Naive thymus-derived CD4-positive, alpha-beta T cell (primary cell): ENCODE data around the gene FAM174A. TPM values are rescaled to one million over a fixed set of nuclear protein-coding genes. Genes with fewer than 3 reads are reported as not detected.

Source experiments
- ATAC-seq: fragments of 150-1000 bp; cut with Tn5 transposase; 2 replicates; pipeline ENCODE4 v1.10.0; 2021; ENCODE audit warnings: mild to moderate bottlenecking, moderate library complexity
- CTCF ChIA-PET: fragments of 350-600 bp; sonication (Branson Sonifier 250); formaldehyde crosslinking; loops from one replicate; lab custom pipeline; 2021; ENCODE audit warnings: antibody characterized with exemption; lab: Charles Lee
- POLR2A ChIA-PET: fragments of 350-600 bp; sonication (Branson Sonifier 250); formaldehyde crosslinking; loops from one replicate; lab custom pipeline; 2021; ENCODE audit warnings: antibody characterized with exemption, inconsistent platforms; lab: Charles Lee
- DNase-seq, 9 donors: peaks; one replicate each; pipeline versions ENCODE4 v3.0.0 to v3.0.0-alpha.2; 2020 to 2022; ENCODE audit warnings: mixed read lengths in 1 of 9
- H3K27ac ChIP-seq: one replicate; pipeline ENCODE4 v1.7.0; 2013; ENCODE audit warnings: mild to moderate bottlenecking, low read depth, low read length, moderate library complexity
- H3K27me3 ChIP-seq, 2 donors: one replicate each; pipeline ENCODE4 v1.7.0; 2013; ENCODE audit warnings: low read length in 2 of 2, mild to moderate bottlenecking in 2 of 2, moderate library complexity in 2 of 2; ENCODE audit not compliant: control insufficient read depth in 2 of 2, insufficient read depth in 2 of 2
- H3K36me3 ChIP-seq, 3 experiments: 1 replicate in 2 of 3; 2 replicates in 1 of 3; pipeline ENCODE4 v1.7.0; 2013; ENCODE audit warnings: low read length in 3 of 3, mild to moderate bottlenecking in 3 of 3, moderate library complexity in 1 of 3; ENCODE audit not compliant: insufficient read depth in 3 of 3, control insufficient read depth in 2 of 3
- H3K4me1 ChIP-seq, 2 donors: one replicate each; pipeline ENCODE4 v1.7.0; 2013; ENCODE audit warnings: low read length in 2 of 2, mild to moderate bottlenecking in 2 of 2, moderate library complexity in 1 of 2; ENCODE audit not compliant: control insufficient read depth in 2 of 2, insufficient read depth in 2 of 2
- H3K4me3 ChIP-seq: 2 replicates; pipeline ENCODE4 v1.7.0; 2013; ENCODE audit warnings: mild to moderate bottlenecking, low read length
- H3K9me3 ChIP-seq, 3 experiments: 1 replicate in 2 of 3; 2 replicates in 1 of 3; pipeline ENCODE4 v1.7.0; 2013; ENCODE audit warnings: low read length in 3 of 3; ENCODE audit not compliant: control insufficient read depth in 2 of 3
- H3K27ac Mint-ChIP-seq, 9 donors: one replicate each; pipeline ENCODE4 v1.8.0; 2020 to 2022; ENCODE audit warnings: mixed read lengths in 9 of 9, mild to moderate bottlenecking in 8 of 9, moderate library complexity in 5 of 9, inconsistent platforms in 2 of 9
- H3K27me3 Mint-ChIP-seq, 5 donors: one replicate each; pipeline ENCODE4 v1.8.0; 2021 to 2022; ENCODE audit warnings: mixed read lengths in 5 of 5, mild to moderate bottlenecking in 1 of 5
- H3K36me3 Mint-ChIP-seq, 5 donors: one replicate each; pipeline ENCODE4 v1.8.0; 2020 to 2022; ENCODE audit warnings: mixed read lengths in 5 of 5, mild to moderate bottlenecking in 3 of 5, inconsistent platforms in 1 of 5
- H3K4me1 Mint-ChIP-seq, 7 donors: one replicate each; pipeline ENCODE4 v1.8.0; 2020 to 2022; ENCODE audit warnings: mixed read lengths in 7 of 7, mild to moderate bottlenecking in 3 of 7, inconsistent platforms in 1 of 7
- H3K4me3 Mint-ChIP-seq, 10 donors: one replicate each; pipeline ENCODE4 v1.8.0; 2020 to 2022; ENCODE audit warnings: mild to moderate bottlenecking in 10 of 10, mixed read lengths in 10 of 10, moderate library complexity in 6 of 10, inconsistent platforms in 2 of 10
- H3K9me3 Mint-ChIP-seq, 11 donors: one replicate each; pipeline ENCODE4 v1.8.0; 2020 to 2022; ENCODE audit warnings: mixed read lengths in 11 of 11, mild to moderate bottlenecking in 4 of 11, inconsistent platforms in 1 of 11, moderate library complexity in 1 of 11
- intact Hi-C, 2 donors: fragments of 100-400 bp; cut with micrococcal nuclease; formaldehyde crosslinking; loops; one replicate each; pipeline ENCODE4 v1.15.1; 2023
- polyA plus RNA-seq, 2 donors: library from polyadenylated mRNA; unstranded; fragments of 300-500 nt; fragmentation: Illumina TruSeq; gene quantifications; one replicate each; pipeline ENCODE4 v1.2.3, GENCODE V29; 2021
- total RNA-seq, 6 experiments: library from RNA in 5 of 6; stranded (reverse) in 5 of 6; gene quantifications; 1 replicate in 5 of 6; 2 replicates in 1 of 6; pipeline ENCODE4 v1.2.3 and lab custom pipeline; 2021 to 2026

FAM174A gene
- total and polyA plus RNA-seq, 7 experiments from 2014 or later = 3.2 to 10.7 (median 5.6) TPM

DNA sequence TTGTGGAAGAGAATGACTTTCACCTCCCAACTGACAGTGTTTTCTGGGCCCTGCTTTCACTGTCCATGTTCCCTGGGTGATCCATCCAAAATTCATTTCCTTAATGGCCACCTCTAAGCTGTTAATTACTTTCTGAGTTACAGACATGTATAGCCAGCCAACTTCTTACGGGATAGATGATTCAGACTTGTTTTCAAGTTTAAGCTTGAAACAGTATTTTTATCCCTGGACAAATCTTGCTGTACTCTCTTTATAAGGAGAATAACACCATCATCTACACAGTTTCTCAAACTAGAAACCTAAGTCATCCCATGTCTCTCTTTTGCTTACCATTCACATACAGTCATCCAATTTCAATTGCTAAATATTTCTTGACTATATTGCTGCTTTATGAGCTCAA lies 6.9 kb downstream of the FAM174A start:
- H3K9me3 ChIP-seq = no peaks in the 10 kb centered on the region
- H3K27me3 ChIP-seq = no peaks in the 10 kb centered on the region
- no peak for DNase-seq
- POLR2A ChIA-PET = no interaction called here
- Mint-ChIP-seq H3K36me3 (peaks cover 0 to 9% (median 0%) of the 10 kb centered on the region in 5 donors), H3K4me3 (no peak overlapping the region), H3K4me1 (peaks cover 8 to 35% (median 22%) of the 10 kb centered on the region in 7 donors), H3K27ac (no peak overlapping the region), H3K9me3 (peaks cover 0 to 3% (median 0%) of the 10 kb centered on the region in 11 donors), H3K27me3 (no peaks in the 10 kb centered on the region)
- CTCF ChIA-PET = no interaction called here
- H3K27ac ChIP-seq = no peak overlapping the region
- peaks cover 0 to 4% of the 10 kb centered on the region in 2 donors for H3K4me1 ChIP-seq
- H3K36me3 ChIP-seq = no peaks in the 10 kb centered on the region
- no peak overlapping the region for H3K4me3 ChIP-seq
- ATAC-seq = no peak
- intact Hi-C loops = no loop called here

DNA sequence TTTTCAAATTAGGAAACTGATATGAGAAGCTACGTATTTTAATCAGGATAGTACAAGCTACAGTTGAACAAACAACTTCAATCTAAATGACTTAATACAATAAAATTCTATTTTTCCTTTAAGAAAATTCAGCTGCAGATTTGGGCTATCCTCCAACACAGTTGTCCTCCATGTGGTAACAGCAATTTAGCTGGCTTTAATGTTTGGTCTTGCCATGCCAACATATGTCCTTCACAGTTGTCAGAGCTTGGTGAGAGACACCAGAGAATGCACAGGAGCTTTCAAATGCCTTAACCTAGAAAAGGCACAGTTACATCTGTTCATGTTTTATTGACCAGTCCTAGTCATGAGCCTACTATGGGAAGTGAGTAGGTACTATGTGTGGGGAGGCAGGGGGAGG lies 10.8 kb downstream of the FAM174A start:
- Histone ChIP-seq H3K4me3 (no peak overlapping the region), H3K36me3 (no peaks in the 10 kb centered on the region), H3K27me3 (no peaks in the 10 kb centered on the region), H3K27ac (no peak overlapping the region), H3K4me1 (no peaks in the 10 kb centered on the region), H3K9me3 (no peaks in the 10 kb centered on the region)
- intact Hi-C loops = no loop called here
- H3K27ac Mint-ChIP-seq = no peak overlapping the region
- no peak for DNase-seq
- peaks cover 0 to 13% (median 0%) of the 10 kb centered on the region in 5 donors for H3K36me3 Mint-ChIP-seq
- no peak overlapping the region for H3K4me3 Mint-ChIP-seq
- POLR2A ChIA-PET = no interaction called here
- no peaks in the 10 kb centered on the region for H3K27me3 Mint-ChIP-seq
- ATAC-seq = no peak
- H3K4me1 Mint-ChIP-seq = peaks cover 5 to 28% (median 23%) of the 10 kb centered on the region in 7 donors
- peaks cover 0 to 3% (median 0%) of the 10 kb centered on the region in 11 donors for H3K9me3 Mint-ChIP-seq
- CTCF ChIA-PET = no interaction called here

- CTCF ChIA-PET = no interaction called here
- no peak for ATAC-seq
- no peaks in the 10 kb centered on the region for H3K27me3 Mint-ChIP-seq
- no peaks in the 10 kb centered on the region for H3K27me3 ChIP-seq
- H3K4me1 ChIP-seq = no peaks in the 10 kb centered on the region
- peaks cover 5 to 24% (median 14%) of the 10 kb centered on the region in 7 donors for H3K4me1 Mint-ChIP-seq
- H3K36me3 ChIP-seq = no peaks in the 10 kb centered on the region
- H3K4me3 ChIP-seq = no peak overlapping the region
- H3K9me3 Mint-ChIP-seq = peaks cover 0 to 6% (median 0%) of the 10 kb centered on the region in 11 donors
- H3K9me3 ChIP-seq = no peaks in the 10 kb centered on the region
- no peak for DNase-seq
- H3K27ac Mint-ChIP-seq = peak overlapping the region in 4 of 9 donors; percentile 0 to 63 (median 16)
- H3K36me3 Mint-ChIP-seq = peaks cover 0 to 18% (median 5%) of the 10 kb centered on the region in 5 donors
- H3K27ac ChIP-seq = no peak overlapping the region
- H3K4me3 Mint-ChIP-seq = no peak overlapping the region
- POLR2A ChIA-PET = no interaction called here
- intact Hi-C loops = no loop called here
These were observed 15.4 kb downstream of the FAM174A start for GRCh38 chr5:100550531-100551051.

DNA sequence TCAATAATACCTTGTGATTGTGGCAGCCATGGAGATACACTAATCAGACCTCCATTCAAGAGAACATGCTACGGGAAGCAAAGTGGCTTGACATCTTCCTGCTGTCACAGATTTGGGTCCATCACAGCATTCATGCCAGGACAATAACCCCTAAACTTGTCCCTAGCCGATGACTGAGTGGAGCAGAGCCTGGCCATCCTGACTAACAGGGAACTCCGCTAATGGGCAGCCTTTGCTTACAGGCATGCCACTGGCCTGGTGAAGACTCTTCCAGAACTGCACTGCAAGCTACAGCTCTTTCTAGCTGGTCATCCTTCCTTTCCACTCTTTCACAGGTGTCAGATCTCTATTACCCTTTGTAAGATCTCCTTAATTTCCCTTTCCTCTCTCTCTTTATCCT lies 16.0 kb downstream of the FAM174A start:
- H3K4me1 ChIP-seq = no peaks in the 10 kb centered on the region
- CTCF ChIA-PET = no interaction called here
- Mint-ChIP-seq H3K9me3 (peaks cover 0 to 9% (median 0%) of the 10 kb centered on the region in 11 donors), H3K4me3 (no peak overlapping the region), H3K27me3 (no peaks in the 10 kb centered on the region), H3K4me1 (peaks cover 5 to 24% (median 14%) of the 10 kb centered on the region in 7 donors), H3K36me3 (peaks cover 0 to 20% (median 5%) of the 10 kb centered on the region in 5 donors), H3K27ac (no peak overlapping the region)
- no peak for DNase-seq
- H3K27ac ChIP-seq = no peak overlapping the region
- H3K36me3 ChIP-seq = no peaks in the 10 kb centered on the region
- POLR2A ChIA-PET = no interaction called here
- no peak for ATAC-seq
- intact Hi-C loops = no loop called here
- no peaks in the 10 kb centered on the region for H3K9me3 ChIP-seq
- no peaks in the 10 kb centered on the region for H3K27me3 ChIP-seq
- H3K4me3 ChIP-seq = no peak overlapping the region

DNA sequence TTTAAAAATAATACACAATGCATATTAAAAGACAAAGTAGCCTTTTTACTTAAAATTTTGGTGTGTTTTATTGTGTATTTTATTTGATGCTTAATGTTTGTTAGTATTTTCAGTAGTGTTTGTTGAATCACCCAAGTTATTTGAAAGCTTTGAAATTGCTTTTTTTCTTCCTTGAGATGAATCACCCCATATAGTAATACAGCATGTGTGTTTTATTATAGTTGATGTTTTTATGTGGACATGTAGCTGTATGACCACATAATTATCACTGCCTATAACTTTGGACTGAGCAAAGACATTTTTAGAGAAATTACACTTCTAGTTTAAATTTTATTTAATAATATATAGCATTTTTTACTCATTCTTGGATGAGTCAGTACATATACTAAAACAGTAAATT lies 18.0 kb downstream of the FAM174A start:
- Mint-ChIP-seq H3K27me3 (no peaks in the 10 kb centered on the region), H3K9me3 (peaks cover 0 to 9% (median 2%) of the 10 kb centered on the region in 11 donors), H3K36me3 (peaks cover 0 to 18% (median 5%) of the 10 kb centered on the region in 5 donors), H3K4me1 (peaks cover 5 to 25% (median 14%) of the 10 kb centered on the region in 7 donors), H3K4me3 (no peak overlapping the region), H3K27ac (no peak overlapping the region)
- Histone ChIP-seq H3K9me3 (no peaks in the 10 kb centered on the region), H3K4me3 (no peak overlapping the region), H3K27me3 (no peaks in the 10 kb centered on the region), H3K36me3 (no peaks in the 10 kb centered on the region), H3K4me1 (no peaks in the 10 kb centered on the region), H3K27ac (no peak overlapping the region)
- CTCF ChIA-PET = interaction anchor here (0.9 kb wide), 1 partner anchor 70 kb away, joined by 4 read pairs; no protein-coding TSS in a partner anchor
- intact Hi-C loops = no loop called here
- POLR2A ChIA-PET = no interaction called here
- no peak for ATAC-seq
- no peak for DNase-seq

DNA sequence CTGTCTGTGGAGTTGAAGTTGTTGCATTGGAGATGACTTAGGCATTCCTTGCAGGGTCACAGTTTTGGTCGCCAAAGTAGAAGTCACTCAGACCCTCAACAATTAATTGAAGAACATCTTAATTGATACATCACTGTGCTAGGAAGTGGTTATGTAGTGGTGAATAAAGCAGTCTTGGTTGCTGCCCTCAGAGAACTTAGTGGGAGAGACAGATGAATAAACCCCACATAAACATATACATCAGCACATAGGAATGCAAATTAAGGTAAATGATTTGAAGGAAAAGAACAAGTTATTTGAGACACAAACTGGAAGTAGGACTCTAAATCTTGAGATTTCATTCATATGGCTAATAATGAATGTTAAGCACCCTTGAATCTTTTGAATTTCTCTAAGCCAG lies 25.7 kb downstream of the FAM174A start:
- no peak for ATAC-seq
- H3K27me3 ChIP-seq = no peaks in the 10 kb centered on the region
- Mint-ChIP-seq H3K9me3 (peaks cover 0 to 8% (median 3%) of the 10 kb centered on the region in 11 donors), H3K4me3 (no peak overlapping the region), H3K36me3 (peaks cover 7 to 60% (median 34%) of the 10 kb centered on the region in 5 donors), H3K4me1 (peaks cover 0 to 17% (median 0%) of the 10 kb centered on the region in 7 donors), H3K27me3 (no peaks in the 10 kb centered on the region), H3K27ac (no peak overlapping the region)
- no peak overlapping the region for H3K4me3 ChIP-seq
- no peak for DNase-seq
- CTCF ChIA-PET = no interaction called here
- no peaks in the 10 kb centered on the region for H3K4me1 ChIP-seq
- H3K9me3 ChIP-seq = no peaks in the 10 kb centered on the region
- H3K27ac ChIP-seq = no peak overlapping the region
- POLR2A ChIA-PET = no interaction called here
- no peaks in the 10 kb centered on the region for H3K36me3 ChIP-seq
- intact Hi-C loops = no loop called here

DNA sequence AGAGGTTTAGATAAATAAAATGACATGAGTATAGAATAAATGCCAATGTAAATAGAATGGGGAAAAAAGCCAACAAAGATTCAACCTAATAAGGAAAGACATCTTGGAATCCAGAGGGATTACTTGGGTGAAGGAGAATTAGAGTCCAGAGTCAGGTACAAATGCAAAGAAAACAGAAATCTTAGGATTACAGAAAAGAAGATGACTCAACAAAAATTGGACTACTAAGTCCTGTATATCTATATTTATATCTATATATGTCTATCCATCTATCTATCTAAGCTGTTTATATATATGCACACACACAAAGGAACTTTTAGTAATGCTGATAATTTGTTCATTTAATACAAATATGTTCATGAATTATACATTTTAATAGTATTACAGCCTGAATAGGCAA lies 27.6 kb downstream of the FAM174A start:
- no peaks in the 10 kb centered on the region for H3K27me3 ChIP-seq
- POLR2A ChIA-PET = no interaction called here
- H3K27ac Mint-ChIP-seq = no peak overlapping the region
- H3K4me3 ChIP-seq = no peak overlapping the region
- no peaks in the 10 kb centered on the region for H3K27me3 Mint-ChIP-seq
- CTCF ChIA-PET = no interaction called here
- peaks cover 7 to 63% (median 45%) of the 10 kb centered on the region in 5 donors for H3K36me3 Mint-ChIP-seq
- H3K4me1 ChIP-seq = no peaks in the 10 kb centered on the region
- H3K4me3 Mint-ChIP-seq = no peak overlapping the region
- no peak overlapping the region for H3K27ac ChIP-seq
- DNase-seq (no peak), ATAC-seq (no peak)
- H3K4me1 Mint-ChIP-seq = peaks cover 0 to 15% (median 4%) of the 10 kb centered on the region in 7 donors
- peaks cover 0 to 6% (median 1%) of the 10 kb centered on the region in 11 donors for H3K9me3 Mint-ChIP-seq
- intact Hi-C loops = no loop called here
- H3K9me3 ChIP-seq = no peaks in the 10 kb centered on the region
- no peaks in the 10 kb centered on the region for H3K36me3 ChIP-seq
